Suprapubic skin (tissue), 4 donors: ENCODE measurements around the gene ANKMY1.
"Not testable (repeated sequence)": the region's sequence is repeated elsewhere in the genome, so short reads cannot be mapped to it uniquely, and the experiment has no call there.

ENCODE experiments used
- CTCF ChIP-seq, 2 donors: fragments of 200-600 bp in 1 of 2; fragments of 450-650 bp in 1 of 2; sonication (generic) in 1 of 2; IDR thresholded peaks; one replicate each; pipeline ENCODE4 v1.5.1; 2016 to 2019; ENCODE audit warnings: antibody characterized with exemption in 2 of 2, mild to moderate bottlenecking in 1 of 2, moderate library complexity in 1 of 2
- EP300 ChIP-seq: sonication (generic); formaldehyde crosslinking; IDR thresholded peaks from one replicate; pipeline ENCODE4 v1.6.1; 2017; ENCODE audit warnings: antibody characterized with exemption
- POLR2A ChIP-seq, 2 donors: fragments of 450-650 bp; IDR thresholded peaks; one replicate each; pipeline ENCODE4 v1.6.1; 2017; ENCODE audit warnings: antibody characterized with exemption in 2 of 2, mild to moderate bottlenecking in 2 of 2, moderate library complexity in 2 of 2
- POLR2AphosphoS5 ChIP-seq, 3 donors: sonication (generic); formaldehyde crosslinking; IDR thresholded peaks; one replicate each; pipeline ENCODE4 v1.6.1; 2017; ENCODE audit warnings: antibody characterized with exemption in 3 of 3

- not testable (repeated sequence) for TF ChIP-seq CTCF (IDR thresholded peaks at IDR 0.05); POLR2A (IDR thresholded peaks at IDR 0.05); POLR2AphosphoS5 (IDR thresholded peaks at IDR 0.05); EP300
Observed at GRCh38 chr2:240497082-240497481, 60.7 kb downstream of the ANKMY1 start.
